Right kidney (tissue), 1 donor: ENCODE data around the gene GNA14.
"Not testable (repeated sequence)": the region's sequence is repeated elsewhere in the genome, so short reads cannot be mapped to it uniquely, and the experiment has no call there.

Experiments used
- DNase-seq: peaks from one replicate; pipeline ENCODE4 v3.0.0-alpha.2; 2016

Gene GNA14

DNA sequence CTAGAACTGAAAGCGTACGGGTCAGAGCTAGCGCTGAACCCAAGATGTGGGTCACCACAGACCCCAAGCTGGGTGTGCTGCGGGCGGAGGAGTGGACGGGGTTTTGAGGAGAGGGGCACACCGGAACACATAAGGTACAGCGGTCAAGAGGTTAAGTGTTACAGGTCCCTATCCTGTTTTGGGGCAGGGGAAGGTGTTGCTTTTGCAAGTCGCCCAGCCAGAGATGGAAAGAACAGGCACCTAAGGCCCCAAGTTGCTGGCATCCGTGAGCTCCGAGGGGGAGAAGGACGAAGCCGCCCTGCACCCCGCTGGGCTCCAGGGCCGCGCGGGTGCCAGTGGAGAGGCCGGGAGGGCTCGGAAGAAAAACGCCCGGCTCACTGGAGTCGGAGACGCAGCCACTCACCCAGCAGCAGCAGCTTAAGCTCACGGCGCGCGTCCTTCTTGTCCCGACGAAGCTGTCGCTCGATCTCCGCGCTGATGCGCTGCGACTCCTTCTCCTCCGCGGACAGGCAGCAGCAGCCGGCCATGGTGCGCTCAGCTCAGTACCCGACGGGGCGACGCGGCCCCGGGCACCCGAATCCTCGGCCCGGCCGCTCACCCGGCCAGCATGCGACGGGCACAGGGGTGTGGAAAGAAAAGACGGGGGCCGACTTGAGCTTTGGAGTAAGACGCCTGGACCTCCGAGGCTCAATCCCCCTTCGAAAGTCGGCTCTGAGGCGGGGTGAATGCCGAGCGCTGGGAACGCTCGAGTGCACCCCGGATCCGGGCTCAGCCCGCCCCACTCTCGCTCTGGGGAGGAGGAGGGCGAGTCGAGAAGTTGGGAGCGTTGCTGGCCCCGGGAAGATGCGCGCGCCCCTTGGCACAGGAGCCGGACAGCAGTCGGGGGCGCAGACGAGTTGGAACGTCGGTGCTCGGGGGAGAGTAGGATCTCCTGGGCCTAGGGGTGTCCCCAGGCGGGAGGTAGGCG is 572 bp downstream of the GNA14 start:
- DNase-seq: peak; percentile 71

DNA sequence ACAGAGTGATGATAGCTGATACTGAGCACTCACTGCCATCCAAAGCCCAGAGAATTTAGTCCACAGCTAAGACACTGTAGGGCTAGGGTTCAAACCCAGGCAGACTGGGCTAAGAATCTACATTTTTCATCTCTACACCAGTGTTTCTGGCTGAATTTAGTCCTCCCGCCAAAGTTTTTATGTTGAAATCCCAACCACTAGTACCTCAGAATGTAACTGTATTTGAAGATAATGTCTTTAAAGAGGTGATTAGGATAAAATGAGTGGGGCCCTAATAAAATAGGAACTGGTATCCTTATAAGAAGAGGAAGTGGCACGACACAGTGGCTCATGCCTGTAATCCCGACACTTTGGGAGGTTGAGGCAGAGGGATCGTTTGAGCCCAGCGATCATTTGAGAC is 4.3 kb downstream of the GNA14 start:
- DNase-seq: no peak

DNA sequence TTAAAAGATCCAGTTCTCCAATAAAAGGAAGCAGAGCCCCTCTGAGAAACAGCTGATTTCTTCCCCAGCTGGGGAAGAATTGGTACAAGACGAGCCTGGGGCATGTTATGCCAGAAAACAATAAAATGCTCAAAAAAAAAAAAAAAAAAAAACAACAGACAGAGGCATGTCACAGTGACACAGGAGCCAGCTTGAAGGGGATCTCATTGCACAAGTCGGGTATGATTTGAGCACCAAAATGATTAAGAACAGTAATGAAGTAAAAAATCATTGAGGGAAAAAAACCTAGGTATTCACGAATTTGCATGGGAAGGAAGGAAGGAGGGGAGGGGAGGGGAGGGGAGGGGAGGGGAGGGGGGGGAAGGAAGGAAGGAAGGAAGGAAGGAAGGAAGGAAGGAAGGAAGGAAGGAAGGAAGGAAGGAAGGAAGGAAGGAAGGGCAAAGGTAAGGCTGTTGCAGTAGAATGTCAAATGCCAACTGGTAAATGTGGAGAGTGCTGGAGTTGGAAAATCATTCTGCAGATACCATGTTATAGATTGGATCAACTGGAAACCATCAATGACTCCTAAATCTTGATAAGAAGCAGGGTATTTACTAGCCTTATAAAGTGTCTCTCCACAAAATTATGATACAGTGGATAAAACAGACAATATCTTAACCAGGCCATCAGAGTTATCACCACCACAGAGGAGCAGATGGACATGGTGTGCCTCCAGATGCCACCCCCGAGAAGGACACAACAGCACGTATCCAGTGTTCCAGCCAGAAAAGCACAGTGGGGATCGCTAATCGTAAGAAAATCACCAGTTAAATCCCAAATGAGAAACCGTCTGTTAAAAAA is 7.2 kb downstream of the GNA14 start:
- DNase-seq: no peak

DNA sequence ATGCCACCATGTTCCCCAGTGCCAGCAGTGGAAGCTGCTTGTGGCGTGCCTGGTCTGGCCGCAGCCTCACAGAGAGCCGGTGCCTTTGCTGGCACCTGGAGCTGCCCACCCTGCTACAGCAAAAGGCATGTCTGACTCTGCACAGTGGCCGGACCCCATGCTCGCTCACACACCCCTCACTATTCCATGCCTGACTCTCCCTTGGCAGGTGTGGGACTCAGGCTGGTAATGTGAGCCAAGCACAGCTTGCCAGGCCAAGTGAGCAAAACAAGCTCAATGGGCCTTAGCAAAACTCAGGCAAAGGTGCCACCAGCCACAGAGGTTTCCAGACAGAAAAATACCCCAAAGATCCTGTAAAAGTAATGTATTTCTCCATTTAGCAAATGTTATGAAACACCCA is 15.5 kb downstream of the GNA14 start:
- no peak for DNase-seq

DNA sequence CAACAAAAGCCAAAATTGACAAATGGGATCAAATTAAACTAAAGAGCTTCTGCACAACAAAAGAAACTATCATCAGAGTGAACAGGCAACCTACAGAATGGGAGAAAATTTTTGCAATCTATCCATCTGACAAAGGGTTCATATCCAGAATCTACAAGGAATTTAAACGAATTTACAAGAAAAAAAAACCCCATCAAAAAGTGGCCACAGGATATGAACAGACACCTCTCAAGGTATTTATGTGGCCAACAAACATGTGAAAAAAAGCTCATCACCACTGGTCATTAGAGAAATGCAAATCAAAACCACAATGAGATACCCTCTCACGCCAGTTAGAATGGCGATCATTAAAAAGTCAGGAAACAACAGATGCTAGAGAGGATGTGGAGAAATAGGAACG is 19.3 kb downstream of the GNA14 start:
- not testable (repeated sequence) for DNase-seq

DNA sequence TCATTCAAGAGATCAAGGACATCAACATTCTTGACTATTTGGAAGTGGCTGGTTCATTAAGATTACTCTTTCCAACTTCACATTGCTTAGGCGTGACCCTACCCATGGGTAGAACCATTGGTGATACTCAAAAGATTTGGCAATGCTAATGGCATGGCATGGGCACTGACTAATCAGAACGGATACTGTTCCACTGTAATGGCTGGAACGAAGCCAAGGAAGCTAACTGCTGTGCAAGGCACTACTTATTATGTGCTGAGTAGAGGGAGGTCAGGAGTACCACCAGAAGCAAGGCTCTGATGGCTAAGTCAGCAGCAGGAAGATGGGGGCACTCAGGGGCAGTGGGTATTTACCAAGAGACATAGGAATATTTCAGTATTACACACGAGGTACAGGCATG is 31.9 kb downstream of the GNA14 start:
- no peak for DNase-seq

DNA sequence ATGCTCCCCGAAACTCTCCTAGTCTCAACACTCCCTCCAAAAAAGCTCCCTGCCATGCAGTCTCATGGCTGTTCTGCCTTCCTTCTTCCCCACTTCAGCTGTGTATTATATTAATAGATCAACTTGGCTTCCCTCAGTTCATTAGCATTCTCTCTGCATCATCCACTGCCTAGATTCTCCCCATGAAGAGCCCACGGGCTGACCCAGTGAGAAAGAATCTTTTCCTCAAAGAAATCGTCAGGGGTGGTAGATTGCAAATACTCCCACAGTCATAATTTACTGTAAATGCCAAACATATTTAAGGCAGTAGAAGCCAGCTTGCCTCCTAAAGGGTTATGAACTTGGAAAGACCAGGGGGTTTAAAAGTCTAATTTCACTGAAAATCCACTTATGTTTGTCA is 33.5 kb downstream of the GNA14 start:
- no peak for DNase-seq

DNA sequence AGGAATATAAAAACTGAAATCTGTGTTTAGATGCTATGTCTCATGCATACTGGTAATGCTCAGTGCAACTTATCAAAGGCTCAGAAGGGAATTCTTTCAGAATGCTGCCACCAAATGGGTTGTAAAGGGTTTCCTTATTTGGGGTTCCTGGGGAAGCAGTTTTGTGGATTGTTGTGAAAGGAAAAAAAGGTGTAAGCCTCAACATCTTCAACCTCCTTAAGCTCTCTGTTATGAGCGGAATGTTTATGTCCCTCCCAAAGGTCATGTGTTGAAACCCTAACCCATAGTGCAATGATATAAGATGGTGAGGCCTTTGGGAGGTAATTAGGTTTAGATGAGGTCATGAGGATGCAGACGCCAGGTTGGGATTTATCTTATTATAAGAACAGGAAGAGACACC is 41.6 kb downstream of the GNA14 start:
- no peak for DNase-seq

DNA sequence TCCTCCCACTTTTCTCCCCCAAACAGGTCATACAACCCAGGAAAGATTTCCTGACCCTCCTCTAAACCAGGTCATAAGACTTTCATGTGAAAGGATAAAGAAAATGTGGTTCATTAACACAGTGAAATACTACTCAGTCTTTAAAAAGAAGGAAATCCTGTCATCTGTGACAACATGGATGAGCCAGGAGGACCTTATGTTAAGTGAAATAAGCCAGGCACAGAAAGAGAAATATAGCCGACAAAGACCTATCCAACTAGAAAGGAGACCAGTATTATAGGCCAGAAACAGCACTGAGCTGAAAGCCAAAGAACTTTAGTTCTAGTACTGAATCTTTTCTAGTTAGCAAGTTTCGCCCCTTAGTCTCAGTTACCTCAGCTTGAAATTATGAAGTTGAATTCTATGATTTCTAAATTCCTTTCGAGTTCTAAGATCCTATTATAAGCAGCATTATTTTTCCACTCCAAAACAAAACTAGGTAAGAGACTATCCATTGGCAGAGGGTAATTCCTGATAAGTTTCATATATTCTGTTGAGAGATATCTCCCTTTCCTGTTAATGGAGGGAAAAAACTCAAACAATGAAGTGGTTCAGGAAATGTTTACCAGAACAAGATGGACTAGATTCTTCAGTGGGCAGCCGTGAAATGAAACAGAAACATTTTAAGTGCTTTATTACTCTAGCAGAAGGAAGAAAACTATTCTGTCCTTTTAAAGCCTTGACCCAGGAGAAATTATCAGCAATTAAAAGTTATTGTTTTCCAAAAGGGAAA is 42.5 kb downstream of the GNA14 start:
- DNase-seq: no peak

DNA sequence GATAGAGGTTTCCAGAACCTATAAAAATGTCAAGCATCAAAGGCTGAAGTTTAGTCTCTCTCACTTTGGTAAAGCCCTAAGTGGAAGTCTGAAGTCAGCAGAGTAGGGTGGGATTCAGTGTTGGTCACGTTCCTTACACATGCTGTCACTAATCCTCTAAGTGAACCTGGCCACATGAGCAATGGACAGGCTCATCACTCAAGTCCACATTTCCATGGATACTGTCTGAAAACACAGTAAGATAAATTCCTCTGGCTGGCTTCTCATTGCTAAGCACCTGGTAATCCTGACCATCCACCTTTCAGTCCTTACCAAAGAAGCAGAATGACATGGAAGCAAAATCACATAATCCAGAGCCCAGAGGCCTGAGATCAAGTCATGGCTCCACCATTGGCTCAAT is 43.8 kb downstream of the GNA14 start:
- no peak for DNase-seq

DNA sequence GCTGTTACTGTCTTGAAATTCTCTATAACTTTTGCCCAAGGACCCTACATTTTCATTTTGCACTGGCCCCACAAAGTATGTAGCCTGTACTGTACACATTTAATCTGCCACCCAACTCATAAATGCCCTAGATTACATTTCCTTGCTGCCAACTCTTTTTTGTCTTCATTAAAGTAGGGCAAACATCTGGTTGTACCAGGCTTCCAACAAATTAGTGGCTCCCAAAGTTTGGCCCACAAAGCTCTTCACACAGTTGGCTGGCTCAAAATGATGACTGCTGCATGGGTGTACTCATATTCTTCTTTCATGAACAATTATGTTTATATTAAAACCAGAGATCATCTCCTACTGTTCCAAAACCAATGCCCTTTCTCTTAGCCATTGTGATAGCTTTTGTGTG is 45.3 kb downstream of the GNA14 start:
- no peak for DNase-seq

DNA sequence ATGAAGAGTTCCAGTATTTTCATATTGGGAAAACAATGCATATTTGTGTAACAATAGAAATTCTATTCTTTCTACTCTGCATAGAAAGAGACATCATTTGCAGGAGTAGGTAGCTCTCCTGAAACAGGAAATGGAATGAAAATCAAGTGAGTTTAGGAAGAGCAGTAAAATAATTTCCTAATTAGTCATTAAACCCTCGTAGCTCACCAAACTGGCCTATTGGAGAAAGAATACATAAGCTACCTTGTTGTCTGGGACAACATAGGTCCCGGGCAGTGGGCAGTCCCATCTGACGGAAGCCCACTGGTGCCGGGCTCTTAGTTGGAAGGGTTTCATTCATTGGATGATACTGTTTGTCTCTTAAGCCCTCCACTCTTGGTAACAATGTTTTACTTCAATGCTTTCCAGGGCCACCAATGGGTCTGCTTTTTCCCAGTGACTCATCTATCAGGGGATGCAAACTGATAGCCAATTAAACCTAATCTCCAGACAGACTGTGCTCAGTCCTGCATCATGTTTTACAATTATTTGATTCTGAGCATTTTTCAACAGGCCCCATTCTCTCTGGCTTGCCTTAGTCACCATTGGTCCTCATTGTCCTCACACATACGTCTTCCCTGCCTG is 46.5 kb downstream of the GNA14 start:
- no peak for DNase-seq

DNA sequence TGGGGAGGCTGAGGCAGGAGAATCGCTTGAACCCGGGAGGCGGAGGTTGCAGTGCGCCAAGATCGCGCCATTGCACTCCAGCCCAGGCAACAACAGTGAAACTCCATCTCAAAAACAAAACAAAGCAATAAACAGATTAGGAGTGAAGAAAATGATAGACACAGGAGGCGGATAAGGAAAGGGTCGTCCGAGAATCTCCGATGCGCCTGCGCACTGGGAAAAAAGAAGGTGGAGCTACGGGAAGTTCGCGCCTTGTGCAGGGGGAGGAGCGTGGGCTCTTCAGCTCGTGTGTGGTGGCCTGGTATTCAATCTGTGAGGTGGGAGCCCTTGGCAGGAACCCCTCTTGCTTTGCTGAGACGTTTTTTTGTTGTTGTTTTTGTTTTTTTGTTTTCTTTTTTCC is 47.3 kb downstream of the GNA14 start:
- no peak for DNase-seq

DNA sequence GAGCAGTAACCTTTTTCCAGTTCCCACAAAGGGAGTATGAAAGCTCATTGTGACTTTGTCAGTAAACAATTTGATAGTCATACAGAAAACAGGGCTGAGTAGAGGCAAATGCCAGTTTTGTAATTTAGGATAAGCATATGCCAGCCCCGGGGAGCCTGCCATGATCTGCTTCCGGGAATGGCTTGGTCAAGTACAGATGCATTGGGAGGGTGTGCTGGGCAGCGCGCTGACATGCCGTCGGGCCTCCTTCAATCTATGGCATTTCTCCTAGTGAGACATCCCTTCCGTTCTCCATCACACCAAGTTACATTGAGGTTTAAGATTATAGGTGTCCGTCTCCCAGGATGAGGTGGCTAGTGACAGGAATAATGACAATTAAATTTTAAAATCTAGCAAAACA is 48.6 kb downstream of the GNA14 start:
- no peak for DNase-seq

DNA sequence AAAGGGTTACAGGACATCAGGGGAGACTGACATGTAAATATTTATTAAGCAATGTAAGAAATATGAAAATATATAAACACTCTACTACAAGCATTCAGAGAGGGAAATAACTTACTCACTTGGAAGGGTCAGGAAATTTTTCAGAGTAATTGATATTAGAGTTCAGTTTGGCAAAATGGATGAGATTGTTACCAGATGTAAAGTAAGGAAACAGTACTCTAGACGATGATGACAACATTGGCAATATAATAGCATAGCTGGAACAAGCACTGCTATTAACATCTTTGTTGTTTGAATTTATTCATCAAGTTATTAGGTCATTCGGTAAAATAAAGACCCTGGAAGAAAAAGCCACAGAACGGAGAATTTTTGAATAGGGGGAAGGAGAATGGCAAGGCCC is 49.1 kb downstream of the GNA14 start:
- DNase-seq: no peak

DNA sequence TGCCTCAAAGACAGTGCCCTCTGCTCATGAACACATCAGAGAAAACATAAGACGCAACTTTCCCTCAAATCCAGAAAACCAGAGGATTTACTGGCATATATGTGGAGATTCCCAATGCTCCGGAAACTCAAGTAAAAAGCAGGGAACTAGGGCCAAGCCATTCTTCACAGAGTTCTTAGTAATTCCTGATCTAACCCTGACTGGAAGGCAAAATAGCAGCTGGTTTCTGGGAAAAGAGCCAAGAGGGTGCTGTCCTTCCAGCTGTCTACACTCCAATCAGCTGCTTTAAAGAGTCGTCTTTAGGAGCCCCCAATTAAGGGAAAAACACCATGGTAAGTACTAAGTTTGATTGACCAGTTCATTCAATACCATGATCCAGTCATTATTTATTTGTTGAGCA is 49.6 kb downstream of the GNA14 start:
- DNase-seq: no peak

DNA sequence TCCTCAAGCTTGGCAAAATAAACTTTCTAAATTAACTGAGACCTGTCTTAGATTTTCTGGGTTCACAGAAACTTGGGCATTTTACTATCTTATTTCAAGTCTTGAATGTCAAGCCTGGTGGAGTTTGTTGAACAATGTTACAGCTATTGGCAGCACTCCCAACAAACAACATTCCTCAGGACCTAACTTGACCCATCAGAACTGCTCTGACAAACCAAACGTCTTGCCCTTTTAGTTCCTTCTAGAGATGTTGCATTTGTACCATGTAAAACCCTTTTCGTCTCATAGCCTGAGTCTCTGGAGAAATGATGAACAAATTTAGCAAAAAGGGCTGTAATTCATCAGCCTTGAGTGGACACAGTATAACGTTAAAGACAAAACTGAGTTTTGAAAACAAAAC is 51.1 kb downstream of the GNA14 start:
- DNase-seq: no peak

DNA sequence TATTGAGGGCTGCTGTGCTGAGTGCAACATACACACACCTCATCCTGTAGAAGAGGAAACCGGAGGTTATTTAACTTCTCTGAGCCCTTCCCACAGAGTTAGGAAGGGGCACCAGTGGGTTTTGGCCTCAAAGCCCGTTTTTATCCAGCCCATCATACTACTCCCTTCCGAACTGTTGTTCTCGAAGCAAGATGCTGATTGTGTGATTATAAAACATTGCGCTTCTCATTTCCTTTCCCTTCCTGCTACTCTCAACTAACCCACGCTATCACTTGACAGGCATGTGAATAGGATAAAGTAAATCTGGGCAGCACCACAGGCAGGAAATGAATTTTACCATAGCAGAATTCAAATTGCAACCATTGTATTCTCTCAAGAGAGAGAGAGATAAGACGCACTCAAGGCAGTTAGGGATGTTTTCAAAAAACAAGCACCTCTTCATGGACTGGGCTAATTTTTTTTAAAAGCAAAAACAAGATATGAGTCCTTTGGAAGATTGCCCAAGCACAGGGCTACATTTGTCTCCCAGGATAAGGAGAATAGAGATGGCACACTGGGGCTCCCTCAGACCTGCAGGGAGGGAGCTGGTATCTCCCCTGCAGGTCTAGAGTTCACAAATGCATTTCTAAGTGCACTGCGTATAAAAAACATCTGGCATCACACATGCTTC is 52.6 kb downstream of the GNA14 start:
- DNase-seq: no peak

DNA sequence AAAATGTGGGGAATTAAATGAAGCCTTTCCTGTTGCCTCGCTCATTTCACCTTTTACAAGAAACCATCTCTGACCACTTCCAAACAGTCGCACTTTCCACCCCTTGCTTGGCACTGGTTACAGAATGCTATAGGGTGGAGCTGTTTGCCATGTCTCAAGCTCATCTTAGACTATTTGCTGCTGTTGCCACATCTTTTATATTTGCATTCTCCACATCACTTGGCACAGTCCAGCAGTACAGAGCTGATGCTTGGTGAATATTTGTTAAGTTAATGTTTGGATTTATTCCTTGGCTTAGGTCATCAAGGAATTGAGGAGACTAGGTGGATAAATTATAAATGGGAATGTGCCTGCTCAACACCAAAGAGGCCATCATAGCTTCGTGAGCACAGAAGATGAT is 53.2 kb downstream of the GNA14 start:
- no peak for DNase-seq

DNA sequence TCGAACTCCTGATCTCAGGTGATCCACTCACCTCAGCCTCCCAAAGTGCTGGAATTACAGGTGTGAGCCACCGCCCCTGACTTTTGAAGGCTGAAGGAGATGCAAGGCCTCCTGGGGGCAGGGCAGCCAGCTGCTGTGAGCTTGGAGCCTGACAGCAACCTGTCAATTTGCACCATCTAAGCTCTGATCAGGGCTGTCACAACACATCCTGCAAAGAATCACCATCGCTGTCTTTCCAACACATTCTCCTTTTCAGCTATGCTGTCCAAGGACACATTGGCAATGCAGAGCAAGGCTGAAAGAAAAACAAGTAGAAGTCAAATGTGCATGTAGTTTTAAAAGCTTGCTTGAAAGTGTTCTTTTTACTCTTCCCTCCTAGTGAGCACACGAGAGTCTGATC is 54.6 kb downstream of the GNA14 start:
- DNase-seq: no peak

DNA sequence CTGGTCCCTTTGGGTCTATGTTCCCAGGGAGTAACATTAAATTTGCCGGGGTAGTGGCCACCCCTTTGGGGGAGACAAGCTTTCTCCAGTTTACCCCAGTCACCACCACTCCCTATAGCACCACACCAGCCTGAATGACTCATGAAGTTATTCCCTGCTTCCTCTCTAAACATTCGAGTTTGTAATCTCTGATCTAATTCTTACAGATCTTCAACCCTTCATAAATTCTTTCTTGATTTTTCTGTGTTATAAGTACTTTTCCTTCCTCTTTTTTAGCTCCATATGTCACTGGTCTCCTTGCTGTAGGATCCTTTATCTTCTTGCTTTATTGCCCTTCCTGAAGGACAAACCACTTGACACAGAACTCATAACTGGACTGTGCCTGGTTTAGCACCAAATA is 55.6 kb downstream of the GNA14 start:
- no peak for DNase-seq
